Measurements from ENCODE around the gene ALPK1.
"Not testable (repeated sequence)": the region's sequence is repeated elsewhere in the genome, so short reads cannot be mapped to it uniquely, and the experiment has no call there.

ALPK1 gene

GRCh38 chr4:112451831-112452230, 154.7 kb downstream of the ALPK1 start:
- no peak for DNase-seq (ENCODE audit: low read depth)

- DNase-seq (ENCODE audit: low read depth), result no peak
Measured at GRCh38 chr4:112453321-112453720, 156.2 kb downstream of the ALPK1 start.

GRCh38 chr4:112472318-112472717, 175.1 kb downstream of the ALPK1 start:
- DNase-seq (ENCODE audit: low read depth), result no peak

- no peak for DNase-seq (ENCODE audit: low read depth)
Measured at GRCh38 chr4:112473985-112474384, 176.8 kb downstream of the ALPK1 start.

- DNase-seq (ENCODE audit: low read depth), result no peak
Measured at GRCh38 chr4:112485930-112486329, 188.8 kb downstream of the ALPK1 start.

- not testable (repeated sequence) for DNase-seq (ENCODE audit: low read depth)
Measured at GRCh38 chr4:112490808-112491207, 193.6 kb downstream of the ALPK1 start.
